ENCODE results near the gene SLCO2B1. TPM values are rescaled to one million over a fixed set of nuclear protein-coding genes. Genes with fewer than 3 reads are reported as not detected.

The SLCO2B1 gene
- total RNA-seq, 1 experiment from 2014 or later: 1.0 TPM

DNA sequence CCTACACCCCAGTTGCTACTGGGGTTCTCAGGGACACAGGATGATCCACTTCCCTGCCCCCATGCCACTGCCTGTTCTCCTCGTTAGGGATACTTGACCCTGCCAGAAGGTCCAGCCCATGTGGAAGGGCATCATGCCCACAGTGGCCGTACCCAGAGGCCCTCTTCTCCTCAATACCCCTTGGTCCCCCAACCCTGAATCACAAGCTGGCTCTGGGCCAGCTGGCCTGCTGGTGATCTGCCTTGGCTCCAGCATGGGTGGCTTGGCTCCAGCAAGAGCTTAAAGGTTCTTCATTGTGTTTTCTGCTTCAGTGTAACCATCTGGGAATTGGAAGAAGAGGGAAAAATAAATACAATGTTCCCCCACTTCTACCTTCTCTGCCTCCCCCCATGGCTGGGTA, 78.6 kb downstream of the SLCO2B1 start:
- TF ChIP-seq, protein P1, sequence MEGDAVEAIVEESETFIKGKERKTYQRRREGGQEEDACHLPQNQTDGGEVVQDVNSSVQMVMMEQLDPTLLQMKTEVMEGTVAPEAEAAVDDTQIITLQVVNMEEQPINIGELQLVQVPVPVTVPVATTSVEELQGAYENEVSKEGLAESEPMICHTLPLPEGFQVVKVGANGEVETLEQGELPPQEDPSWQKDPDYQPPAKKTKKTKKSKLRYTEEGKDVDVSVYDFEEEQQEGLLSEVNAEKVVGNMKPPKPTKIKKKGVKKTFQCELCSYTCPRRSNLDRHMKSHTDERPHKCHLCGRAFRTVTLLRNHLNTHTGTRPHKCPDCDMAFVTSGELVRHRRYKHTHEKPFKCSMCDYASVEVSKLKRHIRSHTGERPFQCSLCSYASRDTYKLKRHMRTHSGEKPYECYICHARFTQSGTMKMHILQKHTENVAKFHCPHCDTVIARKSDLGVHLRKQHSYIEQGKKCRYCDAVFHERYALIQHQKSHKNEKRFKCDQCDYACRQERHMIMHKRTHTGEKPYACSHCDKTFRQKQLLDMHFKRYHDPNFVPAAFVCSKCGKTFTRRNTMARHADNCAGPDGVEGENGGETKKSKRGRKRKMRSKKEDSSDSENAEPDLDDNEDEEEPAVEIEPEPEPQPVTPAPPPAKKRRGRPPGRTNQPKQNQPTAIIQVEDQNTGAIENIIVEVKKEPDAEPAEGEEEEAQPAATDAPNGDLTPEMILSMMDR (conservative IDR thresholded peaks at IDR 0.05; ENCODE audit: low read depth, low read length): no peak
- TF ChIP-seq EZH2 (IDR thresholded peaks at IDR 0.05; ENCODE audit: borderline replicate concordance, low read depth, low read length, poor library complexity, severe bottlenecking): no peak
- intact Hi-C loops (cut with micrococcal nuclease; ENCODE audit: unreplicated experiment): no loop called here
- no peaks in the 10 kb centered on the region for H3K4me1 ChIP-seq (ENCODE audit: insufficient read depth, low read length, poor library complexity, severe bottlenecking)
- DNase-seq (ENCODE audit: low spot score): no peak
- no peaks in the 10 kb centered on the region for H3K36me3 ChIP-seq (ENCODE audit: insufficient read depth, low read length, poor library complexity, severe bottlenecking)
- H3K4me3 ChIP-seq (ENCODE audit: low read depth, low read length, poor library complexity, severe bottlenecking): no peak overlapping the region
- no peaks in the 10 kb centered on the region for H3K9me3 ChIP-seq (ENCODE audit: low read depth, low read length, poor library complexity, severe bottlenecking)
- no peak overlapping the region for H3K27ac ChIP-seq (ENCODE audit: low read depth, low read length, poor library complexity, severe bottlenecking)
- CTCF ChIA-PET: no interaction called here
- BruUV-seq (replicated peaks): no TSS peak
- no peaks in the 10 kb centered on the region for H3K27me3 ChIP-seq (replicated peaks; ENCODE audit: insufficient read depth, low read depth, low read length, poor library complexity)
- POLR2A ChIA-PET (ENCODE audit: low non-redundant PET): no interaction called here

DNA sequence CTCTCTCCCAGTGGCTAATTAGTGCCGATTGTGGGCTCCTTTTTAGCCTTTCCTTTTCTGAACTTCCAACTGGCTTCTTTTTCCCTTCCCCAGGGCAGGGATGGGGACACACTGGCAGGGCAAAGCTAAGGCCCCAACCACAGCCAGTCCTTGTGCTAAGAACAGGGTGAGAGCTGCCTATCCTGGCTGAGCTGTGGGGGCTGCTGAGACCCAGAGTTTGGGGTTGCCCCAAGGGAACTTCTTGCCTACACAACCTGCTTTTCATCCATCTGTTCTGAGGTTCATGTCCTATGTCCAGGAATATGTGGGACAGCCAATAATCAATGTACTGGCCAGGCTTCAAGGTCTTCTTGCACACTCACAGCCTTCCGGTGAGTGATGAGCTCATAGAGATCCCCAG, 79.7 kb downstream of the SLCO2B1 start:
- Histone ChIP-seq H3K9me3 (ENCODE audit: low read depth, low read length, poor library complexity, severe bottlenecking) (no peaks in the 10 kb centered on the region), H3K4me3 (ENCODE audit: low read depth, low read length, poor library complexity, severe bottlenecking) (no peak overlapping the region), H3K27ac (ENCODE audit: low read depth, low read length, poor library complexity, severe bottlenecking) (no peak overlapping the region), H3K36me3 (ENCODE audit: insufficient read depth, low read length, poor library complexity, severe bottlenecking) (no peaks in the 10 kb centered on the region), H3K4me1 (ENCODE audit: insufficient read depth, low read length, poor library complexity, severe bottlenecking) (no peaks in the 10 kb centered on the region), H3K27me3 (replicated peaks; ENCODE audit: insufficient read depth, low read depth, low read length, poor library complexity) (no peaks in the 10 kb centered on the region)
- no peak for DNase-seq (ENCODE audit: low spot score)
- TF ChIP-seq, protein P1 (conservative IDR thresholded peaks at IDR 0.05; ENCODE audit: low read depth, low read length): no peak
- TF ChIP-seq EZH2 (IDR thresholded peaks at IDR 0.05; ENCODE audit: borderline replicate concordance, low read depth, low read length, poor library complexity, severe bottlenecking): no peak
- intact Hi-C loops (cut with micrococcal nuclease; ENCODE audit: unreplicated experiment): no loop called here
- POLR2A ChIA-PET (ENCODE audit: low non-redundant PET): no interaction called here
- CTCF ChIA-PET: interaction anchor here (0.7 kb wide), 1 partner anchor 10 kb away, joined by 3 read pairs; the partner anchor contains the start of gene TPBGL
- no TSS peak for BruUV-seq (replicated peaks)

DNA sequence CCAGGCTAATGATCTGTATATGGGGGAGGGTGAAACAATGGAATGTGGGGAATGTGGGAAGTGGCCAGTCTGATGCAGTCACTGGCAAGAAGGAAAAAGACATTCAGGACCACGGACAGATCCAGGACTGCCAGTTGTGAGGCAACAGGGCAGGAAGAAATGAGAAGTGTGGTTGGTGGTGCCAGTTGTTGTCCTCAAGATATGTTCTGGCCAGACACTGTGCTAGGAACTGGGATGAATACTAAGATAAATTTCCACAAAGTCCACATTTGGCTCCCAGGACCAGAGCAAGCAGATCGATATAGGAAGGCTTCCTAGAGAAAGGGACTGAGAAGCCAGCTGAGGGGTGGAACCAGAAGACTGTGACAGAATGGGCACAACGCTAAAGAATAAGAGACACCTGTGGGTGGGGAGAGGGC, 82.9 kb downstream of the SLCO2B1 start:
- peak; percentile 70 for DNase-seq (ENCODE audit: low spot score)
- no TSS peak for BruUV-seq (replicated peaks)
- Histone ChIP-seq H3K4me3 (ENCODE audit: low read depth, low read length, poor library complexity, severe bottlenecking) (no peak overlapping the region), H3K4me1 (ENCODE audit: insufficient read depth, low read length, poor library complexity, severe bottlenecking) (no peaks in the 10 kb centered on the region), H3K27me3 (replicated peaks; ENCODE audit: insufficient read depth, low read depth, low read length, poor library complexity) (no peaks in the 10 kb centered on the region), H3K9me3 (ENCODE audit: low read depth, low read length, poor library complexity, severe bottlenecking) (no peaks in the 10 kb centered on the region), H3K27ac (ENCODE audit: low read depth, low read length, poor library complexity, severe bottlenecking) (no peak overlapping the region), H3K36me3 (ENCODE audit: insufficient read depth, low read length, poor library complexity, severe bottlenecking) (no peaks in the 10 kb centered on the region)
- CTCF ChIA-PET: no interaction called here
- intact Hi-C loops (cut with micrococcal nuclease; ENCODE audit: unreplicated experiment): loop anchor here (1.0 kb wide), 1 partner anchor 19 kb away; no protein-coding TSS in a partner anchor
- POLR2A ChIA-PET (ENCODE audit: low non-redundant PET): no interaction called here
- no peak for TF ChIP-seq EZH2 (IDR thresholded peaks at IDR 0.05; ENCODE audit: borderline replicate concordance, low read depth, low read length, poor library complexity, severe bottlenecking)
- TF ChIP-seq, protein P1 (conservative IDR thresholded peaks at IDR 0.05; ENCODE audit: low read depth, low read length): no peak

Measured in A673 (cell line).